ENCODE results near the gene MPPED1.

Gene MPPED1

DNA sequence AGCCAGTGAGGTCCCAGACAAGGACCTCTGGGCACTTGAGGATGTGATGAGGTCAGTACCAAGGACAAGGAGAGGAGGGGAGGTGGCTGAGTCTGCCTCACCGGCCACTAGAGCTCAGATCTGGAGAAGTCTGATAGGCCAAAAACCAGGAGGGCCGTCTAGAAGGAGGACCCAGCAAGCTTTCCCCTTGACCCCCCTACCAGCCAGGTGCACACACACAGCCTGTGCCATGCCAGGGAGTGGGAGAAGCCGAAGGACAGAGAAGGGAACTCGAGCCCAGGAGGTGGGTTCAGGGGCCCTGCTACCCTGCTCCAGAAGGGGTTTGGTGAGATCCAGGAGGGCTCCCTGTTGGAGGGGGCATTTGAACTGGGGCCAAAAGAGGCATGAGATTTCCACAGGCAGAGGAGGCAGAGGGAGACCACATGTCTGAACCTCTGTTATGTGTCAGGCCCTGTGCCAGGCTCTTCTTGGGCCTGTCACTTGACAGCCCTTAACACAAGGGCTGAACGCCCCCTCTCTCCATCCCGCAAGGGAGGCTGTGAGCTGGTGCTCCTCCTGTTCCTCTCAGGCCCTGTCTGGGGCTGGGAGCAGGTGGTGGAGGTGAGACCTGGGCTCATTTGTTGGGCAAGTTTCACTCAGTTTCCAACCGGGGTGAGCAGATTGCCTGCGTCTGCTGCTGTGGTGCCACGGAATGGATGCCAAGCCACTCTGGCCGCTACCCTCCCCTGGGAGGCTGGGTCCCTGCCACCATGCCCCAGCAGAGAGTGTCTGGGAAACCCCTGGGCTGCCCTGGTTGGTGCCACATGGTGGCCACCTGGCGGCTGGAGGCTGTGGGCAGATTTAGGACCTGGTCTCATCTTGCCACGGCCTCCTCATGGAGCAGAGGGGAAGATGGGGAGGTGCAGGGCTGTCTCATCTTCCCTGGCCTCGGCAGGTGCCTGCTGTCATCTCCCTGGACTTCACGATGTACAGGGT, 65.2 kb downstream of the MPPED1 start:
- no peak for ATAC-seq
- no peak for DNase-seq

DNA sequence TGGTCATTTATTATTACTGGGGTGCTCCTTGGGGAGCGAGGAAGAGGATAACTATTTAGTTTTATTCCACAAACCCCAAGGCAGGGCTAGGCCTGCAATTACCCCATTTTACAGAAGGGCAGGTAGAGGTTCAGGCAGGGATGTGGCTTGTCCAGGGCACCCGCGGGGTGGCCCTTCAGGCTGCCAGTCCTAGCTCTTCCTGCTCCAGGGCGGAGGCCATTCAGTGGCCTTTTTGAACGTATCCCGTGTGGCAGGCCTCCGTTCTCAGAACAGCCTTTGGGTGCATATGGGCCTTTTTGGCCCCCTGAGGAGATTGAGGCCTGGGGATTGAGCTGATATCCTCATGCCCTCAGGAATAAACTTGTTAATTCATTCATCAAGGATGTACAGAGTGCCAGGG, 66.2 kb downstream of the MPPED1 start:
- no peak for ATAC-seq

DNA sequence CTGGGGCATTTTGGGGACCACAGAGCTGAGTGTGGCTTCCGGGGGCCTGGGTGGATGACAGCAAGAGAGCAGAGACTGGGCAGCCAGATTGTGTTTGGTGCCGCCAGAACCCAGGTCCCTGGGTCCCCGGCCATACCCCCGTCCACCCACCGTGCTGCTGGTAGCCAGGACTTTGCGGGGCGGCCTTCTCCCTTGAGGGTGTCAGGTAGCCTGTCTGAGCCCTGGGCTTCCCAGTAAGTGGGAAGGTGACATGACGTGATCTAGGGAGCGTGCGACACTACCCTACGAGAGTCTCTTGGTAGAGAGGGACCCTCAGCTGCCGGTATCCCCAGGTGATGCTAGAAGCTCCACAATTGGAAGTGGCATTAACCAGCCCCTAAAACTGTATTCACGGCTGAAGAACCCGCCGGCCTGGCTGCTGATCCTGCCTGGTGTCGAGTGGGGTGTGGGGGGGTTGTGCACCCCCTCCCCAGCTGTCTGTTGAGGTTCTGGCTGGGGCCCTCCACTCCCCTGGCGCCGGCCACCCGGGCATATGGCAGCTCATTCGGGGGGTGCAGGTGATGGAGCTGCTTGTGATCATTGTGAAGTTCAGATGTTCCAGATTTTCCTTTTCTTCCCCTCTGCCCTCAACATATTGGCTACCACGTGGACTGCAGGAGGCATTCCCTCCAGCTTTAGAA, 66.9 kb downstream of the MPPED1 start:
- ATAC-seq (no peak), DNase-seq (no peak)

More for the DNA sequence above, 66.2 kb downstream of the MPPED1 start:
- no peak for DNase-seq

DNA sequence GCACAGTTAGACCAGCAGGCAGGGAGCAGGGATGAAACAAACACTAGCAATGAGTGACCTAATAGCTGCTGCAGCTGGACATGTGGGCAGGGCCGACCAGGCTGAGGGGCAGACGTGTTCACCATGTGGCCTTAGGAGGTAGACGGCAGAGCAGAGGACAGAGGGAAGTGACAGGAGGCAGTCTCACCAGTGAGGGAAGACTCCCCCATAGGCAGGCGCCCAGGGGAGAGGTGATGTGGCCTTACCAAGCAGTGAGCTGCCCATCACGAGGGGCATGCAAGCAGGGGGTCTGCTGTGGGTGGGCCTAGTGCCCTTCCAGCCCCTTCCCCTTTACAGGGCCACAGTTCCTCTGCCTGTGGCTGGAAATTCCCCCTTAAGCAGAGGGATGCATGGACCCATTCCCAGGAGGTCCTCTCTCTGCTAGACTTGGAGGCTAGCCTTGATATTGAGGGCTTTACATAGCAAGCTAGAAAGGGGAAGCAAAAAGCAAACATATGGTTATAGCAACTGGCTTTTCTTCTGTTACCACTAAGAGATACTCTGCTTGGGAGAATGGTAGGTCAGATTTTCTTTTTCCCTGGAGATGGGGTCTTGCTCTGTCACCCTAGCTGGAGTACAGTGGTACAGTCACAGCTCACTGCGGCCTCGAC, 67.6 kb downstream of the MPPED1 start:
- ATAC-seq (no peak), DNase-seq (no peak)

DNA sequence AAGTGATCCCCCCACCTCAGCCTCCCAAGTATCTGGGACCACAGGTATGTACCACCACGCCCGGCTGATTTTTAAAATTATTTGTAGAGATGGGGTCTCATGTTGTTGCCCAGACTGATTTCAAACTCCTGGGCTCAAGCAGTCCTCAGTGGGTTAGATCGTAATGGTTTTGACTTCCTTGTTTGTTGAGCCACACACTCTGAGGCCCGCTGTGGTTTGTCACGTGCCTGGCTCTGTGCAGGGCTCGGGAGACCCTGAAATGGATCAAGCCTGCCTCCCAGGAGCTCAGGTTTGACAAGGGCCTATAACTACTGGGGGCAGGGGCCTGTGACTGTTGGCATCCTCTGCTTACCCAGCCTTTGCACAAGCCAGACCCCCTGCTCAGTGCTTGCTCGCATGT, 68.1 kb downstream of the MPPED1 start:
- ATAC-seq (no peak), DNase-seq (no peak)

DNA sequence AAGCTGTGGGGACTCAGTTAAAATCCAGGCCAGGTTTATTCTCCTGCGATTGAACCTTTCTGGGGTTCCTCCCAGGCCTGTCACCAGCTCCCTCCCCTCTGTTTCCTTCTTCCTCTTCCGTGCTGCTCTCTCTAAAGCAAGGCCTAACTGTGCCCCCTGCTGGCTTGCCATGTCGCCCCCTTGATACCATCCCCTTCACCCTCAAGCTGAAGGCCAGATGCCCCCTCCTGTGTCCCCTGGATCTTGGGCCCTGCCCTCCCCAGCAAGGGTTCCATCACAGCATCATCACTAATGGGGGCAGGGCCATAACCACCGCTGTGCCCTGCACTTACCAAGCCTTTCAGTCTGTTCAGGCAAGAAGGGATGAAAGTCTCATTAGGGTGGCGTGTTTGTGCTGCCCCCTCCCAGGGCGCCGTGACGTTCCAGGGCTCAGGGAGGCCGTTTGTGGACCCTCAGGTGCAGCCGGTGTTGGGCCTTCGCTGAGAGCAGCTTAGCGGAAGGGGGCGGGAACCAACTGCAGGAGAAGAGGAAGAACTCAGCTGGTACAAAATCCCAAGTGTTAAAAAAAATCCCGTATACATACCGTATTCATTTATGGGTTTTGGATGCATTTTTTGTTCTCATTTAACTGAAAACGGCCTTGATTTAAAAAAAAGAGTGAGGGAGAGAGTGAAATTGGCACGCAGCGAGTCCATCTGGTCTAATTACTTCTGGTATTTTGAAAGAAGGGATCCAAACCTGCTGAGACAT, 69.9 kb downstream of the MPPED1 start:
- no peak for ATAC-seq
- peak; percentile 27 for DNase-seq

DNA sequence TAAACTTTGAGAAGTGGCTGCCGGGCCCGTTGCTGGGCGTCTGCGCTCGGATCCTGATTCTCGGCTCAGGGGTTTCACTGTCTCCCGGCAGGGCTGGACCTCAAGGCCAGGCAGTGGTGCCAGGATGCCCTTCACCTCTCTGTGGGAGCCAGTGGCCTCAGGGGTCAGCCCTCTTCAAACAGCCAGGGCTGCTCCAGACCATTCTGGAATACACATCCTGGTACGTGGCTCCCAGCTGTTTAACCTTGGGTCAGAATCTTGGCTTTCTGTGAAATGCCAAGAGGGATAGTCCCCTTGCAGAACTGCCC, 70.5 kb downstream of the MPPED1 start:
- no peak for ATAC-seq
- DNase-seq = no peak

DNA sequence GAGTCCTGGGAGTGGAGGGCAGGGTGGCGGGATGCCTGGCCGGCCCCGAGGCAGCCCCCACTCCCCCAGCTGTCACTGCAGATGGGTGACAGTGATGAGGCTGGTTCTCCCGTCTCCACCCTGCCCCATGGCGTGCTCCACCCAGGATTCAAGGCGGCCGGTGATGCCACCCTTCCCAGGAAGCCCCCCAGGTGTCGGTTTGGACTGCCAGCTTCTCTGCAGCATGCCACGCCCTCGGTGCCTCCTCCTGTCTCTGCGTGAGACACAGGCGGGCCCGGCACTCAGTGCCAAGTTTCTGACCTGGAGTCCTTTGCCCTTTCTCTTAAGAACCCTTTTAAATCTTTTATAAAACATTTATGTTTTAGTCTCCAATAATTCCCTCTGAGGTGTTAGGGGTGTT, 71.5 kb downstream of the MPPED1 start:
- no peak for ATAC-seq
- no peak for DNase-seq

DNA sequence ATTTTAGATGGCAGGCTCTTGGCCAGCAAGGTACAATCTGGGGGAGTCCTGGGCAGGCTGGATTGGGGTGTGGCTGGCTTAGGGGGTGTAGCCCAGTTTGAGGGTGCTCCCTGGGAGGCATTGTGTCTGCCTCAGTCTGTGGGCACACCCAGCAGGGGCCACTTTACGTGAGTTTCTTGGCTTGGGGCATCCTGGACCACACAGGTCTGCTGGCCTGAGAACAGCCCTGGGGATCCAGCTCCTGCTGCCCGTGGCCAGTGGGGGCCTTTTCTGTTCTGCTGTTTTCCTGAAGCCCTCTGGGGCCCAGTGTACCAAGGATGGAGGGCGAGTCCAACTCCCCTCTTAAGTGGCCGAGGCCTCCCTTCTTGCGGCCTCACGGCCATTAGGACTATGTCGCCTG, 71.9 kb downstream of the MPPED1 start:
- ATAC-seq = no peak

DNA sequence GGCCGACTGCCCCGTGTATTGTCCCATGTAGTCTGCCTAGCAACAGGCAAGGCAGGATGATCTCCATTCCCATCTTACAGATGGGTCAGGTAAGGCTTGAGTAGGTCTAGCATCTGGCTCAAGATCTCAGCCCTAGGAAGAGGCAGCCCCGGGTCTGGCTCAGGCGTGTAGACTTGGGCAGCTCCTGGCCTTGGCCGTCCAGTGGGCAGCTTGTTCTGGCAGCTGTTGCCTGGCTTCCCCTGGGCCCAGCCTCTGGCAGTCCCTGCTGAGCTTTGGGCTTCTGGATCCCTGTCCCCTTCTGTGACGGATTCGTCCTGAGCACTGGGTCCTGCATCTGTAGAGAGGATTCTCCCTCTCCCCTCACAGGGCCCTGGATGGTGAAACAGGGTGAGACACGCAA, 72.4 kb downstream of the MPPED1 start:
- DNase-seq (no peak), ATAC-seq (no peak)

More for the DNA sequence above, 71.9 kb downstream of the MPPED1 start:
- no peak for DNase-seq

DNA sequence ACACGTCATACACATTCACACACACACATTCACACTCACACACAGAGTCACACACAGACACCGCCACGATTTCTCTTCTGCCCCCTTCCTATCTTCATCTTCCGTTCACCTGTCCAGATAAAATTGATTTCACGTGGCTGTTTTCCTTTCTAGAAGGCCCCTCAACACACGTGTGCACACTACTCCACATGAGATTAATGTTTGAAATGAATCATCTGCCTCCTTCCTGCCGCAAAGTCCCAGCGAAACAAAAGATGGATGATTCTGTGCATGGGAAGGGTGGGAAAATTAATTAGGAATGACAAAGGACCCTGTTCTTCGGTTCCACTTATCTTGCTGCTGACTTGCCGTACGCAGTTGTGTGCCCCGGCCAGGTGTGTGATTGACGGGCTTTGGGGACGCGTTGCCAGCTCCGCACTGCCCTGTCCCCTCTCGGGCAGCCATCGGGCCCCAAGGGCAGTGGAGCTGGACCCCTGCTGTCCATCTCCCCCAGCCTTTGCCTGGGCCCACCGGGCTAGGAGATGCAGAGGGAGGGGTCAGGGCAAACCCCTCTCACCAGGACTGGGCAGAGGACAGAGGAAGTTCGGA, 73.8 kb downstream of the MPPED1 start:
- ATAC-seq (no peak), DNase-seq (no peak)

DNA sequence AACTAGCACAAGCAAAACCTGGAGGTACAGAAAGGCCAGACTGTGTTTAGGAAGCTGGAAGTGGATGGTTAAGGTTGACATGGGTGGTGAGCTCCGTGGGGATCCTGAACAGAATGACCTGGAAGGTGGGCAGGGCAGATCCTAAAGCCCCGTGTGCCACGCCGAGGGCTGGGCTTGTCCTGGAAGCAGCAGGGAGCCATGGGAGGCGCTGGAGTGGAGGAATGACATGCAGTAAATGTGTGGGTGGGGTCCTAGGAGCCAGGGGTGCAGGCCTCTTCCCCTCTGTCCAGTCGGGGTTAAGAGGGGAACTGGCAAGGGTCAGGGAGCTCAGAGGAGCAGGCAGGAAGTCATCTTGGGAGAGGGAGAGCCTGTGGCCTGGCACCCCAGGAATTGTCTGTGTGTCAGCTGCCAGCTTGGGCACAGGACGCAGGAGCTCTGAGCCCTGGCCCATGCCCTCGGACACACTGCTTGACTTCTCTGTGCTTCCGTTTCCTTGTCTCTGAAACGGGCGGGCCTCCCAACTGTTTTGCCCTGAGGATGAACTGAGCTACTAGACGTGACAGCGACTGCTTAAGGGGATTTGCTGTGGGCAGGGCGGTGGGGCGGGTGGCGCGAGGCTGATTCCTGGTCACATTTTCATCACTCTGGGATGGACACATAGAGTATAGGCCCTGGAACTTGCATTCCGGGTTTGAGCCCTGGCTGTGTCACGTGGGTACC, 75.7 kb downstream of the MPPED1 start:
- ATAC-seq (no peak), DNase-seq (no peak)

DNA sequence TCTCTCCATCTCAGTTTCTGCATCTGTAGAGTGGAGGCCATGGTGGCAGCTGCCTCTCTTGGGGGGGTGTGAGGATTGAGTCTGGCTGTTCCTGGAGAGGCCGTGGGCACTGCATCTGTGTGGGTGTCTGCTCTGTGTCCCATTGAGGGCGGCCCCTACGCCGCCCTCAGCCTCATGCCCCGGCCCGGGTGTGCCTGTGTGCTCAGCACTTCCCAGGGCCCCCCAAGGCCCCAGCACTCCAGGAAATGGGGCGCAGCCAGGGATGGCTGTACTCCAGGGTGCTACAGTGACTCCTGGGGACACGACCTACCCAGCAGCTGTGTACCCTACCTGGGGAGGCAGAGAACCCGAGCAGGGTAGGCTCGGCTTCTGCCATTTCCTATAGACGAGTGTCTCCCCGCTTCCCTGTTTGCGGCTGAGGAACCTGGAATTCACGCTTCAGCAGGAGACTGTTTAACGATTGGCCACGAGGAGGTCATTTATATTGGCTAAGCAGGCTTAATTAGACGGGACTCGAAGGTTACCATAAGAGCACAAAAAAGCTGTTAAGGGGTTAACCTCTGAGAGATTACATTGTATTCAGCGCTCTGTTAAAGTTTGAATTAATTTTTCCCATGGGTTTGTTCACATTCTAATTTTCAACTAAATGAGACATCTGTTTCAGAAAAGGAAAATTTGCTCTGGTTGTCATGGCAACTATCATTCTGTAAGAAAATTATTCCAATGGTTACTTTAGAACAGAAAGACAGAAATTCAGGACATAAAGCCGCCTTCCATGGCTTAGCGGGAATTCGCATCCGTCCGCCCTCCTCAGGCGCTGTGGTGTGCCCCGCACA, 76.4 kb downstream of the MPPED1 start:
- no peak for DNase-seq
- no peak for ATAC-seq

DNA sequence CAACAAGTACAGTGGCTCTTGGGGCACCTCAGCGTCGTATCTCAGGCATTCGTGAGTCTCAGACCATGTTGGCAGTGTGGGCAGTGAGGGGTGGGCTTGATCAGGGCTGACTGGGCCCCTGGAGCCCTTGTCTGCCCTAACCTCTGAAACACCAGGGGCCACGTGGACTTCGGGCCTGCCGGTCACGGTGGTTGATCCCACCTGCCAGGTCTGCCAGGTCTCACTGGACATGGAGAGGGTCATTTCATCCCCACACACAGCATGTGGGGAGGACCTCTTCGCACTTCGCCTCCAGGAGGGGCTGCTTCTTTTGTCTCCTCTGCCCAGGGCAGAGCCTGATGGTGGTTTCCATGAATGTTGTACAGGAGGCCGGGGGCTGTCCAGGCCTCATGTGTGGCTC, 77.1 kb downstream of the MPPED1 start:
- DNase-seq (no peak), ATAC-seq (no peak)

DNA sequence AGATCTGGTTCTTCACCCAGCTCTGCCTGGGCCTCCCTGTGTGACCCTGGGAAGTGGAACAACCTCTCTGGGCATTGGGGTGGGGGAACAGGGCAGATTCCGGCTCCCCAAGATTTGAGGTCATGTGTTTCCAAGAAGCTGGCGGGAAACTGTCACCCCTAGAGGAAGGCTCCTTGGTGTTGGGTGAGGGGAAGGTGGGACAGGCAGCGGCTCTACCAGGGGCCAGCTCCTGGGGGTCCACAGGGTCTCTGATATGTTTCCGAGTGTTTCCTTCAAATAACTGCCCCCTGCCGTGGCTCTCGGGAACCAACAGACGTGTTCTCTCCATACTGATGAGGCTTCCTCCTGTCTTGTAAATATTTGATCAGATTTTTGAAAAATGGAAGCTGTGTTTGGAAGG, 78.5 kb downstream of the MPPED1 start:
- ATAC-seq (no peak), DNase-seq (no peak)

DNA sequence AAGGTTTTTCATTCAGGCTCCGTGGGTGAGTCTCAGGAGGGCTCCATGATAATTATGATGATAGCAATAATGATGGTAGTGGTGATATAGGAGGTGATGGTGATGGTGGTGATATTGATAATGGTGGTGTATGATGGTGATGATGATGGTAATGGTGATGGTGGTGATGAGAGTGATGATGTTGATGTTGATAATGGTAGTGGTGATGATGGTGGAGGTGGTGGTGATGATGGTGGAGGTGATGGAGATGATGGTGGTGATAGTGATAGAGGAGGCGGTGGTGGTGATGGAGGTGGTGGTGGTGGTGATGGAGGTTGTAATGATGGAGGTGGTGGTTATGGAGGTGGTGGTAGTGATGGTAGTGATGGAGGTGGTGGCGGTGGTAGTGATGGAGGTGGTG, 79.4 kb downstream of the MPPED1 start:
- ATAC-seq = no peak
- DNase-seq = no peak

DNA sequence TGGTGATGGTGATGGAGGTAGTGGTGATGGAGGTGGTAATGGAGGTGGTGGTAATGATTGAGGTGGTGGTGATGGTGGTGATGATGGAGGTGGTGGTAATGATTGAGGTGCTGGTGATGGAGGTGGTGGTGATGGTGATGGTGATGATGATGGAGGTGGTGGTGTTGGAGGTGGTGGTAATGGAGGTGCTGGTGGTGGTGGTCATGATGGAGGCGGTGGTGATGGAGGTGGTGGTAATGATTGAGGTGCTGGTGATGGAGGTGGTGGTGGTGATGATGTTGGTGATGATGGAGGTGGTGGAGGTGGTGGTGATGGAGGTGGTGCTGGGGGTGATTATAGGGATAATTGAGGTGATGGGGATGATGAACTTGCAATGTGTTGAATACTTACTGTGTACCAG, 79.9 kb downstream of the MPPED1 start:
- DNase-seq (no peak), ATAC-seq (no peak)

DNA sequence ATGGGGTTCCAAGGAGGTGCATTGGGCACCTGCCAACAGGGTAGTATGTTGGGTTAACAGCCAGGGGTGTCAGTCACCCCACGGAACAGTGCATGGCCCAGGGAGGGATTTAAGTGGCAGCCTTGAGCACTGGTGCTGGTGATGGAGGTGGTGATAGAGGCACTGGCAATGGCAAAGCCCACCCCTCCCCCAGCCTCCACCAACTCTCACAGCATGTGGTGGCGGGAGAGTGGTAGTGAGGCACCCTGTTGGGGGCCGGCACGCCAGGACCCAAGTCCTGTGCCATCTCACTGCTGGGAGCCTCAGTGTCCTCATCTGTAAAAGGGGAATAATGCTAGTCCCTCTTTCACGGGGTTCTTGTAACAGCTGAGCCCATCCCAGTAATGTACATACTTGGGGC, 81.5 kb downstream of the MPPED1 start:
- no peak for ATAC-seq

DNA sequence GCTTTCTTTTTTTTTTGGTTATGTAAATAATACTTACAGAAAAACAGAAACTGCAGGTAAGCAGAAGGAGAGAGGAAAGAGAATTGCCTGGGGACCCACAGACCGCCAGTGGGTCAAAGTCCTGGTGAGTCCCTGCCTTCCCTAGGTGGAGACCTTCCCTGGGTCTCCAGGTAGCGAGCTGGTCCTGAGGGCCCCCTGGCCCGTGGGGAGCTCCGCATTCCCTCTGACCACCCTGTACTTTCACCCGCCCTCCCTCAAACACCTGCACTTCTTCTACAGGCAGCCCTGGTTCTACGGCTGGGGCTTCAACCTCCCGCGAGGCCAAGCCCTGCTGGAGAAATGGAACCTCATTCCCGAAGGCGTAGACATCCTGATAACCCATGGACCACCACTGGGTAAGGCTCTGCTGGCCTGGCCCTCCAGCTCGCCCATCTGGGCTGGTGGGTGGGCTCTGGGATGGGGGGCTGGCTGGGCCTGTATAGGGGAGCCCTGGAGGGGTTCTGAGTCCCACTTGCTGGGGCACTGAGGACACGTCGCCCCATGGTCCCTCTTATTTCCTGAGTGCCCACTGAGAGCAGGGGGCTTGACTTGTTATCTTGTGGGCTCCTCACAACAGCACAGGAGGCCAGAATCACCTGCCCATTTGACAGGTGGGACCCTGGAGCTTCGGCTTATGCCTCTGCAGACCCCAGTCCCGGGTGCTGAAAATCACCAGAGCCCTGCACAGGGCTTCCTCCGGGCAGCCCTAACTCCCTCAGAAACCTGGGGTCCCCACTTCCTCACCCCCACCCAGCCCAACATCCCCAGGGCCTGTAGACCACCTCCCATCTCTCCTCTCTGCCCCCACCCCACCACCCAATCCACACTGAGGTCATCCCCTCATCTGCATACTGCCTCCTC, 86.4 kb downstream of the MPPED1 start:
- no peak for ATAC-seq
- no peak for DNase-seq

More for the DNA sequence above, 81.5 kb downstream of the MPPED1 start:
- DNase-seq = no peak

Data from stimulated activated naive CD8-positive, alpha-beta T cell treated with anti-CD3 and anti-CD28 coated beads, Interleukin-15, Interleukin-2, amounts not matched to agents 100 U/mL and 50 U/mL, for 24 hours (primary cell).